ENCODE data around the gene ASIC3.
"Not testable (repeated sequence)": the region's sequence is repeated elsewhere in the genome, so short reads cannot be mapped to it uniquely, and the experiment has no call there.

Gene ASIC3

GRCh38 chr7:151032936-151033863, 15.1 kb upstream of the ASIC3 start:
- no peak for DNase-seq (ENCODE audit: low spot score)

GRCh38 chr7:151033864-151034249, 14.5 kb upstream of the ASIC3 start:
- DNase-seq (ENCODE audit: low spot score), result no peak

- no peak for DNase-seq (ENCODE audit: low spot score)
Measured at GRCh38 chr7:151034312-151035025, 13.9 kb upstream of the ASIC3 start.

- DNase-seq (ENCODE audit: low spot score), result no peak
Measured at GRCh38 chr7:151035026-151035717, 13.2 kb upstream of the ASIC3 start.

GRCh38 chr7:151035902-151036301, 12.4 kb upstream of the ASIC3 start:
- DNase-seq (ENCODE audit: low spot score), result no peak

GRCh38 chr7:151038951-151039849, 9.1 kb upstream of the ASIC3 start:
- DNase-seq (ENCODE audit: low spot score), result peak; percentile 79

GRCh38 chr7:151039850-151040548, 8.3 kb upstream of the ASIC3 start:
- DNase-seq (ENCODE audit: low spot score), result no peak

- DNase-seq (ENCODE audit: low spot score), result no peak
Measured at GRCh38 chr7:151040616-151041375, 7.5 kb upstream of the ASIC3 start.

GRCh38 chr7:151043449-151043848, 4.9 kb upstream of the ASIC3 start:
- DNase-seq (ENCODE audit: low spot score), result not testable (repeated sequence)

GRCh38 chr7:151043959-151044358, 4.4 kb upstream of the ASIC3 start:
- no peak for DNase-seq (ENCODE audit: low spot score)

- no peak for DNase-seq (ENCODE audit: low spot score)
Measured at GRCh38 chr7:151045262-151045661, 3.1 kb upstream of the ASIC3 start.

GRCh38 chr7:151045967-151046366, 2.4 kb upstream of the ASIC3 start:
- no peak for DNase-seq (ENCODE audit: low spot score)

- no peak for DNase-seq (ENCODE audit: low spot score)
Measured at GRCh38 chr7:151046603-151047573, 1.4 kb upstream of the ASIC3 start.

- DNase-seq (ENCODE audit: low spot score), result no peak
Measured at GRCh38 chr7:151048911-151049463, 656 bp downstream of the ASIC3 start.

GRCh38 chr7:151051108-151051507, 2.8 kb downstream of the ASIC3 start:
- no peak for DNase-seq (ENCODE audit: low spot score)

GRCh38 chr7:151053096-151053495, 4.8 kb downstream of the ASIC3 start:
- DNase-seq (ENCODE audit: low spot score), result no peak

GRCh38 chr7:151053751-151054150, 5.4 kb downstream of the ASIC3 start:
- no peak for DNase-seq (ENCODE audit: low spot score)

- DNase-seq (ENCODE audit: low spot score), result no peak
Measured at GRCh38 chr7:151056283-151056665, 7.9 kb downstream of the ASIC3 start.

Measured in HuH-7 (cell line).